GM12873 (cell line): ENCODE results near the gene ZNF587.
"Not testable (repeated sequence)": the region's sequence is repeated elsewhere in the genome, so short reads cannot be mapped to it uniquely, and the experiment has no call there.

Source experiments
- CTCF ChIP-seq: IDR thresholded peaks from 2 replicates; pipeline ENCODE4 v1.5.1; 2012; ENCODE audit warnings: low read depth, mild to moderate bottlenecking, moderate library complexity, low read length, control low read depth; ENCODE audit not compliant: insufficient read depth; ENCODE audit errors: missing control alignments

ZNF587 gene

GRCh38 chr19:57849666-57850473 lies at the start of gene ZNF587:
TSS of gene ZNF587 (plus strand) at chr19:57849859. CDS start at chr19:57850039, 180 bp downstream.
- not testable (repeated sequence) for TF ChIP-seq CTCF

- no peak for TF ChIP-seq CTCF
These were observed 49.0 kb upstream of the ZNF587 start for GRCh38 chr19:57800696-57801095.

- TF ChIP-seq CTCF = peak; percentile 41
These were observed 47.4 kb upstream of the ZNF587 start for GRCh38 chr19:57802269-57802668.

- TF ChIP-seq CTCF = no peak
These were observed 46.4 kb upstream of the ZNF587 start for GRCh38 chr19:57803265-57803593.

GRCh38 chr19:57803594-57804325 lies 45.9 kb upstream of the ZNF587 start:
- TF ChIP-seq CTCF = no peak

- TF ChIP-seq CTCF = no peak
These were observed 42.1 kb upstream of the ZNF587 start for GRCh38 chr19:57807541-57807940.

- no peak for TF ChIP-seq CTCF
These were observed 37.4 kb upstream of the ZNF587 start for GRCh38 chr19:57812226-57812625.
